Thoracic aorta (tissue), 2 donors: ENCODE results near the gene LDLRAP1. TPM values are rescaled to one million over a fixed set of nuclear protein-coding genes. Genes with fewer than 3 reads are reported as not detected.
A peak's percentile ranks its signal among the peaks of the same experiment; 100 is the strongest.

Experiments
- ATAC-seq: fragments of 150-250 bp; one replicate; pipeline ENCODE4 v1.8.0; 2017; ENCODE audit warnings: low read depth; ENCODE audit not compliant: insufficient number of reproducible peaks, low FRiP score
- DNase-seq: peaks from one replicate; pipeline ENCODE4 v3.0.0-alpha.2; 2020; ENCODE audit warnings: low spot score
- H3K27ac ChIP-seq, 2 donors: fragments of 200-600 bp; sonication (generic); 1 replicate in 1 of 2; 2 replicates in 1 of 2; pipeline ENCODE4 v1.5.1; 2016; ENCODE audit warnings: mild to moderate bottlenecking in 2 of 2, moderate library complexity in 2 of 2
- H3K27me3 ChIP-seq: fragments of 200-600 bp; sonication (generic); replicated peaks from 2 replicates; pipeline ENCODE4 v1.6.0; 2016; ENCODE audit warnings: mild to moderate bottlenecking; ENCODE audit not compliant: insufficient read depth
- H3K36me3 ChIP-seq: fragments of 200-600 bp; sonication (generic); one replicate; pipeline ENCODE4 v1.5.1; 2016
- H3K4me1 ChIP-seq, 2 donors: fragments of 200-600 bp; sonication (generic); 1 replicate in 1 of 2; 2 replicates in 1 of 2; pipeline versions ENCODE4 v1.5.1 to v1.6.0; 2016; ENCODE audit warnings: low read depth in 2 of 2, mild to moderate bottlenecking in 1 of 2; ENCODE audit not compliant: control insufficient read depth in 1 of 2
- H3K4me3 ChIP-seq: fragments of 200-600 bp; sonication (generic); 2 replicates; pipeline ENCODE4 v1.5.1; 2016; ENCODE audit warnings: mild to moderate bottlenecking
- H3K9me3 ChIP-seq: fragments of 200-600 bp; sonication (generic); 2 replicates; pipeline ENCODE4 v1.5.1; 2016
- total RNA-seq, 2 donors: library from RNA; depleted of rRNA; stranded (reverse); fragments of >200 nt; gene quantifications; one replicate each; pipeline versions ENCODE4 v1.1.0 to v1.2.3, GENCODE V29; 2016
- TF ChIP-seq, protein P1 (sequence below): fragments of 200-600 bp; sonication (generic); IDR thresholded peaks from one replicate; pipeline ENCODE4 v1.5.1; 2019; ENCODE audit warnings: antibody characterized with exemption

The LDLRAP1 gene
- total RNA-seq, 2 donors from 2014 or later: 35.2 to 55.2 TPM

DNA sequence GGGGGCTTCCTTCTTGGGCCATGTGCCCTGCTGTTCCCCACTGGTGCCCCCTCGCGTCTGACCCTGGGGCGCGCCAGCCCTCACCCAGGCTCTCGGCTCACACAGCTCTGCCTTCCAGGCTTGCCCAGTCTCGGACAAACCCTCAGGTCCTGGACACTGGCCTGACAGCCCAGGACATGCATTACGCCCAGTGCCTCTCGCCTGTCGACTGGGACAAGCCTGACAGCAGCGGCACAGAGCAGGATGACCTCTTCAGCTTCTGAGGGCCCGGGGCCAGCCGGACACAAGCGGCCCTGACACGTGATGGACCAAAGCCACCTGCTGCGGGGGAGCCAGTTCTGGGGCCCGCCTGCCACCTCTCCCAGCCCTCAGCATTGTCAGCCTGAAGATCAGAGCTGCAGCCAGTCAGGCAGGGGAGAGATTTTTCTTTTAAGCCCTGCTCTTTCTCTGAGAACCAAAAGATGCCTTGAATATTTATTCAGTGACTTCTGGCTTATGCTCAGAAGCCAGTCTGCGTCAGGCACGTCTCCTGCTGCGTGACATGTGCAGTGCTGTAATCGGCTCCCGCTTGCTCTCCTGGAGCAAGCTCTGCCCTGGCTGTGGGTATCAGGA is 23.4 kb downstream of the LDLRAP1 start:
- Histone ChIP-seq H3K4me3 (peak overlapping the region; percentile 25), H3K27me3 (no peaks in the 10 kb centered on the region), H3K4me1 (peaks cover 37 to 61% of the 10 kb centered on the region in 2 donors), H3K27ac (peak overlapping the region; percentile 88 to 95), H3K9me3 (no peaks in the 10 kb centered on the region), H3K36me3 (peaks cover 3% of the 10 kb centered on the region)
- DNase-seq (no peak), ATAC-seq (peak; percentile 17)
- TF ChIP-seq, protein P1, sequence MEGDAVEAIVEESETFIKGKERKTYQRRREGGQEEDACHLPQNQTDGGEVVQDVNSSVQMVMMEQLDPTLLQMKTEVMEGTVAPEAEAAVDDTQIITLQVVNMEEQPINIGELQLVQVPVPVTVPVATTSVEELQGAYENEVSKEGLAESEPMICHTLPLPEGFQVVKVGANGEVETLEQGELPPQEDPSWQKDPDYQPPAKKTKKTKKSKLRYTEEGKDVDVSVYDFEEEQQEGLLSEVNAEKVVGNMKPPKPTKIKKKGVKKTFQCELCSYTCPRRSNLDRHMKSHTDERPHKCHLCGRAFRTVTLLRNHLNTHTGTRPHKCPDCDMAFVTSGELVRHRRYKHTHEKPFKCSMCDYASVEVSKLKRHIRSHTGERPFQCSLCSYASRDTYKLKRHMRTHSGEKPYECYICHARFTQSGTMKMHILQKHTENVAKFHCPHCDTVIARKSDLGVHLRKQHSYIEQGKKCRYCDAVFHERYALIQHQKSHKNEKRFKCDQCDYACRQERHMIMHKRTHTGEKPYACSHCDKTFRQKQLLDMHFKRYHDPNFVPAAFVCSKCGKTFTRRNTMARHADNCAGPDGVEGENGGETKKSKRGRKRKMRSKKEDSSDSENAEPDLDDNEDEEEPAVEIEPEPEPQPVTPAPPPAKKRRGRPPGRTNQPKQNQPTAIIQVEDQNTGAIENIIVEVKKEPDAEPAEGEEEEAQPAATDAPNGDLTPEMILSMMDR: no peak

DNA sequence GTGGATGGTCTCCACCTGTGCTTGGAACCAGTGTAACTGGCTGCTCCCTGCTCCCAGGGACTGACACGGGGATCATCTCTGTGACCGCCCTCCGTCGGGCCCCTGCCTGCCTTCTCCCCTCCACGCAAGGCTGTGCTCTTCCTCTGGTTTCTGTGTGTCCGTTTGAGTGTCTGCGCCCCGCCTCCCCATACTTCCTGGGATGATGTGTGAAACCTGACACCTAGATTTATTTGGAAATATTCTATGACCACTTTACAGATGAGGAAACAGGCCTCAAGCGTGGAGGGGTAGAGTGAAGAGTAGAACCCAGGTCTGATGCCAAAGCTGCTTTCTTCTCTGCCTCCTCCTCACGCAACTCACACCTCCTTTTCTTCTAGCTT is 24.3 kb downstream of the LDLRAP1 start:
- no peaks in the 10 kb centered on the region for H3K9me3 ChIP-seq
- DNase-seq: no peak
- TF ChIP-seq, protein P1: no peak
- H3K27ac ChIP-seq: peak overlapping the region; percentile 88 to 95
- H3K4me1 ChIP-seq: peaks cover 37 to 64% of the 10 kb centered on the region in 2 donors
- no peak overlapping the region for H3K4me3 ChIP-seq
- no peak for ATAC-seq
- H3K27me3 ChIP-seq: no peaks in the 10 kb centered on the region
- H3K36me3 ChIP-seq: peaks cover 3% of the 10 kb centered on the region

DNA sequence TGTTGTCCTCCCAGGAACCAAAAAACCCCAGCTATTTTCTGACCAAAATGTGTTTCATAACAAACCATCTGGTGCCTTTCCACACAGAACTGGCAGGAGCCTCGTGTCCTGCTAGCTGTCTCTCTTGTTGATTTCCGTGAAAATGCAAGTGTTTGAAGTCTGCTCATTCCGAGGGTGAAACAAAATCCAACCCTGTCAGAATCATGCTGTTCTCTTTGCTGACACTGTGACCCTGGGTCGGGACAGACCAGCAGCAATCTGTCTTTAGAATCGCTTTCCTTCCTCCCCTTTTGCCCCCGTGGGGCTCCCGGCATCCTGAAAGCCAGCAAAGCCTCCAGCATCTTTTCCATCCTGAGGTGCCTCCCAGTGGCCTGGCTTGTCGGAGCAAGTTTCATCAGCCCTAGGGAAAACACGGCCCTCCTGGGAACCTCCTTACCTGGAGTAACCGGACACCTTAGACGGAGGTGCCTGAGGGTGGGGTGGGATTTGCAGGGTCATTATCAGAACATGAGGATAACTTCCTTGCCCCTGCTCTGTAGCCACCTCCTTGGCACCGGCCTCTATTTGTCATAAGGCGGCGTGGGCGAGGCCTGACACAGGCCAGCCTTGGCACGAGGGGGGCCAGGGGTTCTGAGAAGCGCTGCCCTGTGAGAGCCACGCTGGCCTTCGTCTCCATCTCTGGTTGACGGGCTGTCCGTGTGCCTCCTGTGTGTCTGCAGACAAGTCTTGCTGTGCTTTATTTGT is 24.9 kb downstream of the LDLRAP1 start:
- H3K9me3 ChIP-seq: no peaks in the 10 kb centered on the region
- H3K27me3 ChIP-seq: no peaks in the 10 kb centered on the region
- H3K27ac ChIP-seq: peak overlapping the region; percentile 88 to 95
- DNase-seq (peak; percentile 51), ATAC-seq (peak; percentile 44)
- H3K4me1 ChIP-seq: peaks cover 40 to 67% of the 10 kb centered on the region in 2 donors
- peak overlapping the region; percentile 20 for H3K4me3 ChIP-seq
- TF ChIP-seq, protein P1: no peak
- no peaks in the 10 kb centered on the region for H3K36me3 ChIP-seq

- Histone ChIP-seq H3K36me3 (no peaks in the 10 kb centered on the region), H3K27me3 (no peaks in the 10 kb centered on the region), H3K9me3 (no peaks in the 10 kb centered on the region), H3K4me3 (no peak overlapping the region), H3K27ac (peak overlapping the region; percentile 88 to 95), H3K4me1 (peaks cover 40 to 73% of the 10 kb centered on the region in 2 donors)
- no peak for ATAC-seq
- TF ChIP-seq, protein P1: no peak
- peak; percentile 46 for DNase-seq
These were observed 25.6 kb downstream of the LDLRAP1 start for GRCh38 chr1:25568834-25569596.
